Esophagus squamous epithelium (tissue), 4 donors: ENCODE data around the gene OTUD5.

Source experiments
- CTCF ChIP-seq, 6 experiments: fragments of 450-650 bp in 4 of 6; fragments of 200-600 bp in 2 of 6; sonication (generic) in 2 of 6; IDR thresholded peaks; one replicate each; pipeline ENCODE4 v1.5.1; 2016 to 2019; ENCODE audit warnings: antibody characterized with exemption in 6 of 6, mild to moderate bottlenecking in 4 of 6, moderate library complexity in 4 of 6
- POLR2A ChIP-seq, 4 donors: fragments of 450-650 bp; IDR thresholded peaks; one replicate each; pipeline ENCODE4 v1.6.1; 2017; ENCODE audit warnings: antibody characterized with exemption in 4 of 4, mild to moderate bottlenecking in 4 of 4, moderate library complexity in 3 of 4

- TF ChIP-seq CTCF (IDR thresholded peaks at IDR 0.05), result no peak
- no peak for TF ChIP-seq POLR2A (IDR thresholded peaks at IDR 0.05)
Observed at GRCh38 chrX:48924270-48924669, 33.1 kb downstream of the OTUD5 start.
